Esophagus muscularis mucosa (tissue), 4 donors: ENCODE results near the gene GNA15.

ENCODE experiments used
- CTCF ChIP-seq, 3 experiments: fragments of 200-600 bp in 2 of 3; fragments of 450-650 bp in 1 of 3; sonication (generic) in 2 of 3; IDR thresholded peaks; one replicate each; pipeline ENCODE4 v1.5.1; 2017 to 2019; ENCODE audit warnings: antibody characterized with exemption in 3 of 3, mild to moderate bottlenecking in 2 of 3, moderate library complexity in 1 of 3
- EP300 ChIP-seq: sonication (generic); formaldehyde crosslinking; IDR thresholded peaks from one replicate; pipeline ENCODE4 v1.6.1; 2017; ENCODE audit warnings: antibody characterized with exemption
- POLR2A ChIP-seq: fragments of 450-650 bp; IDR thresholded peaks from one replicate; pipeline ENCODE4 v1.6.1; 2017; ENCODE audit warnings: antibody characterized with exemption, moderate library complexity, mild to moderate bottlenecking, low read depth
- POLR2AphosphoS5 ChIP-seq, 2 donors: sonication (generic); formaldehyde crosslinking; IDR thresholded peaks; one replicate each; pipeline ENCODE4 v1.6.1; 2017; ENCODE audit warnings: antibody characterized with exemption in 2 of 2

DNA sequence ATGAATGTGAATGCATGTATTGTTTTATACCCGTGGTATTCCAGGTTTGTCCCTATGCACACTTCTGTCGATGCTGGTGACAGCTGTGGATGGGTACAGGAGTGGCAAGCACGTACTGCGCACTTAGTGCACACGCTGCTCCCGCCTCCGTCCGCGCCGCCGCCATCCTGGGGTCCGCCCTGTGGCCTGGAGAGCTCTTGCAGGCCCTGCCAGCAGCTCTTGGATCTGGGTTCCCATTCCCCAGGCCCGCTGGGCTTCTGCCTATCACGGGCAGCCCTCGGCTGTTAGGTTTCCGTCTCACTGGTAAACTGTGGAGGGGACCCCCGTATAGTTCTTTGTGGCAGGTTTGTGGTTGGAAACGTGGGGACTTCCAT is 37.7 kb upstream of the GNA15 start:
- no peak for TF ChIP-seq CTCF (IDR thresholded peaks at IDR 0.05)
- no peak for TF ChIP-seq POLR2A
- TF ChIP-seq POLR2AphosphoS5 (IDR thresholded peaks at IDR 0.05) = no peak
- TF ChIP-seq EP300 = no peak
